SK-N-SH (cell line): ENCODE measurements around the gene ZNF18. TPM values are rescaled to one million over a fixed set of nuclear protein-coding genes. Genes with fewer than 3 reads are reported as not detected.

Source experiments
- CTCF ChIA-PET: fragments of 300-600, 350-600 bp; formaldehyde crosslinking; extraction: SDS; loops from one replicate; lab custom pipeline; 2021; lab: Yijun Ruan, JAX
- POLR2A ChIA-PET: fragments of 350-600 bp; sonication (Branson Sonifier 250); formaldehyde crosslinking; extraction: SDS; loops from one replicate; lab custom pipeline; 2020; ENCODE audit warnings: antibody characterized with exemption, inconsistent platforms; lab: Yijun Ruan, JAX
- DNase-seq: peaks from one replicate; pipeline ENCODE4 v3.0.0; 2012
- H2AFZ ChIP-seq: fragments of 200-600 bp; sonication (generic); 2 replicates; pipeline ENCODE4 v1.8.1; 2016; ENCODE audit warnings: antibody characterized with exemption, mild to moderate bottlenecking, low read depth
- H3F3A ChIP-seq: fragments of 200-600 bp; sonication (generic); replicated peaks from 2 replicates; pipeline ENCODE3; 2016; ENCODE audit warnings: antibody characterized with exemption, mild to moderate bottlenecking; ENCODE audit not compliant: insufficient read depth
- H3K27ac ChIP-seq, 2 experiments: fragments of 200-500 bp in 1 of 2; fragments of 200-600 bp in 1 of 2; sonication (Bioruptor generic) in 1 of 2; sonication (generic), shearing (Covaris generic) in 1 of 2; 2 replicates each; pipeline versions ENCODE4 v1.5.1 to v1.6.1; 2014 to 2016; ENCODE audit warnings: low read depth in 2 of 2, inconsistent platforms in 1 of 2, low read length in 1 of 2, mild to moderate bottlenecking in 1 of 2, mixed read lengths in 1 of 2
- H3K27me3 ChIP-seq: fragments of 200-600 bp; sonication (generic), shearing (Covaris generic); 2 replicates; pipeline ENCODE4 v1.6.1; 2016; ENCODE audit warnings: mixed run types; ENCODE audit not compliant: insufficient read depth
- H3K36me3 ChIP-seq, 2 experiments: fragments of 200-500 bp in 1 of 2; fragments of 200-600 bp in 1 of 2; sonication (Bioruptor generic) in 1 of 2; sonication (generic) in 1 of 2; replicated peaks in 1 of 2; 2 replicates each; pipeline versions ENCODE3 to v1.5.1; 2014 to 2016; ENCODE audit warnings: low read length in 1 of 2, mild to moderate bottlenecking in 1 of 2; ENCODE audit not compliant: insufficient read depth in 2 of 2, control insufficient read depth in 1 of 2
- H3K4me1 ChIP-seq, 2 experiments: fragments of 200-500 bp in 1 of 2; fragments of 200-600 bp in 1 of 2; sonication (Bioruptor generic) in 1 of 2; sonication (generic), shearing (Covaris generic) in 1 of 2; 2 replicates each; pipeline versions ENCODE4 v1.5.1 to v1.6.1; 2014 to 2016; ENCODE audit warnings: low read depth in 1 of 2, low read length in 1 of 2, mixed run types in 1 of 2; ENCODE audit not compliant: insufficient read depth in 2 of 2, control insufficient read depth in 1 of 2
- H3K4me2 ChIP-seq: fragments of 200-600 bp; sonication (generic), shearing (Covaris generic); 2 replicates; pipeline ENCODE4 v1.6.1; 2017; ENCODE audit warnings: mixed run types
- H3K4me3 ChIP-seq, 2 experiments: fragments of 200-500 bp in 1 of 2; fragments of 200-600 bp in 1 of 2; sonication (Bioruptor generic) in 1 of 2; sonication (generic), shearing (Covaris generic) in 1 of 2; 2 replicates each; pipeline versions ENCODE4 v1.5.1 to v1.8.1; 2014 to 2016; ENCODE audit warnings: low read depth in 2 of 2, inconsistent platforms in 1 of 2, low read length in 1 of 2, mild to moderate bottlenecking in 1 of 2, mixed read lengths in 1 of 2, moderate library complexity in 1 of 2
- H3K79me2 ChIP-seq: fragments of 200-600 bp; sonication (generic); 2 replicates; pipeline ENCODE4 v1.8.1; 2017; ENCODE audit warnings: mild to moderate bottlenecking; ENCODE audit not compliant: insufficient read depth
- H3K9ac ChIP-seq: fragments of 200-600 bp; sonication (generic); 2 replicates; pipeline ENCODE4 v1.6.1; 2017; ENCODE audit warnings: mixed run types
- H3K9me2 ChIP-seq: fragments of 200-600 bp; sonication (generic); 2 replicates; pipeline ENCODE4 v1.6.1; 2017; ENCODE audit warnings: mixed run types
- H3K9me3 ChIP-seq: fragments of 200-600 bp; sonication (generic); 2 replicates; pipeline ENCODE4 v1.6.1; 2017; ENCODE audit warnings: mixed run types, mild to moderate bottlenecking, moderate library complexity
- H4K20me1 ChIP-seq: fragments of 200-600 bp; sonication (generic); 2 replicates; pipeline ENCODE4 v1.6.1; 2017; ENCODE audit warnings: mild to moderate bottlenecking, mixed run types; ENCODE audit not compliant: insufficient read depth
- CTCF ChIP-seq: fragments of 200-600 bp; sonication (generic); IDR thresholded peaks from 2 replicates; pipeline ENCODE4 v1.6.1; 2017; ENCODE audit warnings: antibody characterized with exemption, mild to moderate bottlenecking, moderate library complexity
- ELF1 ChIP-seq: IDR thresholded peaks from 2 replicates; pipeline ENCODE4 v1.4.0; 2012
- EP300 ChIP-seq, 2 experiments: IDR thresholded peaks; 2 replicates each; pipeline versions ENCODE4 v1.4.0 to v1.6.1; 2012; ENCODE audit warnings: borderline replicate concordance in 1 of 2, low read depth in 1 of 2, low read length in 1 of 2
- EZH2phosphoT487 ChIP-seq: fragments of 200-600 bp; sonication (generic); IDR thresholded peaks from 2 replicates; pipeline ENCODE4 v1.6.1; 2017; ENCODE audit warnings: low read depth, mixed run types, mild to moderate bottlenecking, antibody characterized with exemption, moderate library complexity, borderline replicate concordance
- FOSL2 ChIP-seq: IDR thresholded peaks from 2 replicates; pipeline ENCODE4 v1.4.0; 2012; ENCODE audit warnings: low read depth, mild to moderate bottlenecking, moderate library complexity, borderline replicate concordance
- FOXJ3 ChIP-seq: sonication (generic); formaldehyde crosslinking; IDR thresholded peaks from 2 replicates; pipeline ENCODE4 v1.5.1; 2020; ENCODE audit warnings: mild to moderate bottlenecking, missing genetic modification reagents
- FOXM1 ChIP-seq: IDR thresholded peaks from 2 replicates; pipeline ENCODE4 v1.4.0; 2012; ENCODE audit warnings: low read depth, mild to moderate bottlenecking
- GABPA ChIP-seq: IDR thresholded peaks from 2 replicates; pipeline ENCODE4 v1.4.0; 2012; ENCODE audit warnings: low read depth, mild to moderate bottlenecking
- GATA2 ChIP-seq: sonication (generic); formaldehyde crosslinking; IDR thresholded peaks from 2 replicates; pipeline ENCODE4 v1.5.0; 2020; ENCODE audit warnings: mild to moderate bottlenecking, missing genetic modification reagents
- IRF3 ChIP-seq: fragments of 150-350 bp; IDR thresholded peaks from 2 replicates; pipeline ENCODE4 v1.6.1; 2016; ENCODE audit warnings: mild to moderate bottlenecking, low read depth, low read length
- JUND ChIP-seq: IDR thresholded peaks from 2 replicates; pipeline ENCODE4 v1.4.0; 2012
- MEF2A ChIP-seq: IDR thresholded peaks from 2 replicates; pipeline ENCODE4 v1.4.0; 2012; ENCODE audit warnings: low read depth, borderline replicate concordance
- MXI1 ChIP-seq: IDR thresholded peaks from 2 replicates; pipeline ENCODE4 v1.6.1; 2012; ENCODE audit warnings: mild to moderate bottlenecking, low read depth, low read length, improper control_type of control experiment
- NRF1 ChIP-seq: IDR thresholded peaks from 2 replicates; pipeline ENCODE4 v1.6.1; 2012; ENCODE audit warnings: low read depth, mild to moderate bottlenecking, low read length
- POLR2AphosphoS5 ChIP-seq: IDR thresholded peaks from 2 replicates; pipeline ENCODE4 v1.6.1; 2012; ENCODE audit warnings: low read depth, low read length
- RCOR1 ChIP-seq: fragments of 150-350 bp; IDR thresholded peaks from 2 replicates; pipeline ENCODE4 v1.6.1; 2017; ENCODE audit warnings: antibody characterized with exemption, low read length
- REST ChIP-seq: IDR thresholded peaks from 2 replicates; pipeline ENCODE4 v1.6.1; 2012; ENCODE audit warnings: mild to moderate bottlenecking, low read depth, low read length, moderate library complexity
- RFX5 ChIP-seq: IDR thresholded peaks from 2 replicates; pipeline ENCODE4 v1.6.1; 2012; ENCODE audit warnings: mild to moderate bottlenecking, improper control_type of control experiment, low read length
- TCF12 ChIP-seq: IDR thresholded peaks from 2 replicates; pipeline ENCODE4 v1.4.0; 2012
- USF1 ChIP-seq: IDR thresholded peaks from 2 replicates; pipeline ENCODE4 v1.4.0; 2012; ENCODE audit warnings: low read depth, borderline replicate concordance
- YY1 ChIP-seq: IDR thresholded peaks from 2 replicates; pipeline ENCODE4 v1.4.0; 2012; ENCODE audit warnings: low read depth, mild to moderate bottlenecking
- ZBTB33 ChIP-seq: IDR thresholded peaks from 2 replicates; pipeline ENCODE4 v1.4.0; 2012; ENCODE audit warnings: low read depth, borderline replicate concordance
- WGBS: methylation state at CpG from one replicate; pipeline ENCODE4 v1.1.6; 2017; ENCODE audit warnings: low lambda C conversion rate; 5-methylcytosine and 5-hydroxymethylcytosine counted together
- polyA plus RNA-seq, 3 experiments: library from polyadenylated mRNA; depleted of rRNA; stranded (reverse); fragments of >200 nt; gene quantifications; 2 replicates each; pipeline ENCODE4 v1.2.3, GENCODE V29; 2012

Gene ZNF18
- polyA plus RNA-seq (2012; rRNA removed): 3.2 and 5.5 TPM in 2 replicates
- polyA plus RNA-seq (2012; cell fraction: cytosol; rRNA removed): 3.4 and 3.7 TPM in 2 replicates
- polyA plus RNA-seq (2012; cell fraction: nucleus; rRNA removed): 8.0 and 14.1 TPM in 2 replicates

- POLR2A ChIA-PET: interaction anchor here (0.6 to 2.6 kb wide), 6 partner anchors 9 to 1021 kb away, joined by 3 to 39 read pairs (median 4); partner anchors contain the start of genes ELAC2 and MAP2K4
- 3% methylated on average over 28 of the region's 74 CpGs for WGBS
- no peak for TF ChIP-seq IRF3
- TF ChIP-seq NRF1: peak; percentile 65
- TF ChIP-seq EZH2phosphoT487: no peak
- TF ChIP-seq REST: no peak
- no peak for TF ChIP-seq USF1
- TF ChIP-seq FOXM1: no peak
- TF ChIP-seq RCOR1: no peak; the same call in 1 of the 2 replicates
- TF ChIP-seq YY1: peak; percentile 84; the same call in 1 of the 2 replicates
- no peak for TF ChIP-seq FOSL2
- no peak for TF ChIP-seq MEF2A
- no peak for TF ChIP-seq CTCF
- TF ChIP-seq EP300 (IDR thresholded peaks at IDR 0.05; ENCODE audit: borderline replicate concordance in 1 of 2, low read depth in 1 of 2, low read length in 1 of 2): no peak; a peak in 1 of 4 replicates
- TF ChIP-seq FOXJ3 (CRISPR knock-in tag): no peak
- 0 out of 2 replicates have a peak, but pooled peaks have one; percentile 17 for TF ChIP-seq RFX5
- TF ChIP-seq MXI1: peak; percentile 55; the same call in 1 of the 2 replicates
- 0 out of 2 replicates have a peak, but pooled peaks have one; percentile 20 for TF ChIP-seq GATA2 (CRISPR knock-in tag)
- TF ChIP-seq ZBTB33: no peak
- no peak for TF ChIP-seq JUND
- TF ChIP-seq TCF12: no peak
- peak; percentile 84 for TF ChIP-seq ELF1
- TF ChIP-seq GABPA: no peak
- TF ChIP-seq POLR2AphosphoS5: peak; percentile 98
Measured at GRCh38 chr17:11997147-11997971, at the start of gene ZNF18. Gene ZNF18, minus strand, starts transcription at chr17:11997475. Its CDS starts 4,646 bp downstream, at chr17:11992829.

More at GRCh38 chr17:11997147-11997971, at the start of gene ZNF18:
- Histone ChIP-seq H3K9me3 (no peaks in the 10 kb centered on the region), H3K9me2 (no peaks in the 10 kb centered on the region), H4K20me1 (no peaks in the 10 kb centered on the region), H3K4me1 (peaks cover 5 to 8% of the 10 kb centered on the region in 2 experiments; a peak in 2 of 4 replicates), H3K9ac (peak within 1 kb of the TSS; percentile 84), H3K27me3 (no peaks in the 10 kb centered on the region), H2AFZ (peak within 1 kb of the TSS; percentile 96), H3K27ac (peak within 1 kb of the TSS; percentile 87 to 90), H3K4me2 (peak within 1 kb of the TSS; percentile 86), H3K79me2 (peaks cover 5% of the 10 kb centered on the region; the same call in 1 of the 2 replicates), H3K36me3 (peaks cover 0 to 2% of the 10 kb centered on the region in 2 experiments), H3K4me3 (peak within 1 kb of the TSS; percentile 90 to 91), H3F3A (peaks cover 8% of the 10 kb centered on the region)
- CTCF ChIA-PET: interaction anchor here (1.1 to 2.6 kb wide), 6 partner anchors 10 to 1122 kb away, joined by 3 to 22 read pairs (median 3); no protein-coding TSS in a partner anchor
- DNase-seq: peak; percentile 97
